ENCODE data around the gene P2RX6.
A peak's percentile ranks its signal among the peaks of the same experiment; 100 is the strongest.

P2RX6 gene

GRCh38 chr22:20980523-20980922, 34.4 kb upstream of the P2RX6 start:
- TF ChIP-seq CTCF (conservative IDR thresholded peaks at IDR 0.05; ENCODE audit: control insufficient read depth, insufficient read depth, low read depth, low read length), result no peak
- no peak overlapping the region for H3K4me3 ChIP-seq (ENCODE audit: control insufficient read depth, low read depth, low read length)

GRCh38 chr22:20980938-20981722, 33.8 kb upstream of the P2RX6 start:
- DNase-seq (ENCODE audit: low read depth), result no peak
- H3K4me3 ChIP-seq (ENCODE audit: control insufficient read depth, low read depth, low read length), result peak overlapping the region; percentile 95
- TF ChIP-seq CTCF (conservative IDR thresholded peaks at IDR 0.05; ENCODE audit: control insufficient read depth, insufficient read depth, low read depth, low read length), result no peak

More at GRCh38 chr22:20980523-20980922, 34.4 kb upstream of the P2RX6 start:
- no peak for DNase-seq (ENCODE audit: low read depth)

GRCh38 chr22:20981787-20982562, 33.0 kb upstream of the P2RX6 start, which contains the start of gene LZTR1:
TSS of gene LZTR1 (plus strand) at chr22:20982297. CDS start at chr22:20982372, 75 bp downstream.
- peak; percentile 76 for DNase-seq (ENCODE audit: low read depth)
- H3K4me3 ChIP-seq (ENCODE audit: control insufficient read depth, low read depth, low read length), result peak within 1 kb of the TSS; percentile 95
- TF ChIP-seq CTCF (conservative IDR thresholded peaks at IDR 0.05; ENCODE audit: control insufficient read depth, insufficient read depth, low read depth, low read length), result peak; percentile 48

GRCh38 chr22:20982563-20982882, 32.4 kb upstream of the P2RX6 start:
- DNase-seq (ENCODE audit: low read depth), result no peak
- H3K4me3 ChIP-seq (ENCODE audit: control insufficient read depth, low read depth, low read length), result peak overlapping the region; percentile 95
- TF ChIP-seq CTCF (conservative IDR thresholded peaks at IDR 0.05; ENCODE audit: control insufficient read depth, insufficient read depth, low read depth, low read length), result no peak

GRCh38 chr22:20983081-20983771, 31.7 kb upstream of the P2RX6 start:
- no peak for DNase-seq (ENCODE audit: low read depth)
- TF ChIP-seq CTCF (conservative IDR thresholded peaks at IDR 0.05; ENCODE audit: control insufficient read depth, insufficient read depth, low read depth, low read length), result no peak
- peak overlapping the region; percentile 95 for H3K4me3 ChIP-seq (ENCODE audit: control insufficient read depth, low read depth, low read length)

GRCh38 chr22:20985720-20986119, 29.2 kb upstream of the P2RX6 start:
- no peak overlapping the region for H3K4me3 ChIP-seq (ENCODE audit: control insufficient read depth, low read depth, low read length)
- no peak for TF ChIP-seq CTCF (conservative IDR thresholded peaks at IDR 0.05; ENCODE audit: control insufficient read depth, insufficient read depth, low read depth, low read length)
- no peak for DNase-seq (ENCODE audit: low read depth)
